T-helper 2 cell treated with Interferon-gamma antibody and Interleukin-4, amounts not matched to agents 5 μg/mL and 100 μg/mL, for 36 hours (primary cell): ENCODE results near the gene MROH7.

ENCODE experiments used
- DNase-seq: peaks from one replicate; pipeline ENCODE4 v3.0.0; 2021; ENCODE audit warnings: low spot score
- H3K27ac Mint-ChIP-seq: one replicate; pipeline ENCODE4 v1.8.0; 2021; ENCODE audit warnings: mild to moderate bottlenecking, mixed read lengths
- H3K27me3 Mint-ChIP-seq: one replicate; pipeline ENCODE4 v1.8.0; 2021; ENCODE audit warnings: low read depth, mixed read lengths
- H3K36me3 Mint-ChIP-seq: one replicate; pipeline ENCODE4 v1.8.0; 2021; ENCODE audit warnings: low read depth, mixed read lengths
- H3K4me1 Mint-ChIP-seq: one replicate; pipeline ENCODE4 v1.8.0; 2021; ENCODE audit warnings: low read depth, mixed read lengths
- H3K4me3 Mint-ChIP-seq: one replicate; pipeline ENCODE4 v1.8.0; 2022; ENCODE audit warnings: mild to moderate bottlenecking, moderate library complexity, mixed read lengths
- H3K9me3 Mint-ChIP-seq: one replicate; pipeline ENCODE4 v1.8.0; 2021; ENCODE audit warnings: mixed read lengths

Gene MROH7

GRCh38 chr1:54706419-54706818 lies 64.8 kb downstream of the MROH7 start:
- Mint-ChIP-seq H3K4me1 (no peaks in the 10 kb centered on the region), H3K27me3 (no peaks in the 10 kb centered on the region), H3K27ac (no peak overlapping the region), H3K36me3 (no peaks in the 10 kb centered on the region), H3K9me3 (no peaks in the 10 kb centered on the region), H3K4me3 (no peak overlapping the region)
- DNase-seq: no peak

- Mint-ChIP-seq H3K4me1 (no peaks in the 10 kb centered on the region), H3K27ac (no peak overlapping the region), H3K9me3 (no peaks in the 10 kb centered on the region), H3K36me3 (no peaks in the 10 kb centered on the region), H3K27me3 (no peaks in the 10 kb centered on the region), H3K4me3 (no peak overlapping the region)
- DNase-seq: no peak
These were observed 66.8 kb downstream of the MROH7 start for GRCh38 chr1:54708385-54708784.

DNA sequence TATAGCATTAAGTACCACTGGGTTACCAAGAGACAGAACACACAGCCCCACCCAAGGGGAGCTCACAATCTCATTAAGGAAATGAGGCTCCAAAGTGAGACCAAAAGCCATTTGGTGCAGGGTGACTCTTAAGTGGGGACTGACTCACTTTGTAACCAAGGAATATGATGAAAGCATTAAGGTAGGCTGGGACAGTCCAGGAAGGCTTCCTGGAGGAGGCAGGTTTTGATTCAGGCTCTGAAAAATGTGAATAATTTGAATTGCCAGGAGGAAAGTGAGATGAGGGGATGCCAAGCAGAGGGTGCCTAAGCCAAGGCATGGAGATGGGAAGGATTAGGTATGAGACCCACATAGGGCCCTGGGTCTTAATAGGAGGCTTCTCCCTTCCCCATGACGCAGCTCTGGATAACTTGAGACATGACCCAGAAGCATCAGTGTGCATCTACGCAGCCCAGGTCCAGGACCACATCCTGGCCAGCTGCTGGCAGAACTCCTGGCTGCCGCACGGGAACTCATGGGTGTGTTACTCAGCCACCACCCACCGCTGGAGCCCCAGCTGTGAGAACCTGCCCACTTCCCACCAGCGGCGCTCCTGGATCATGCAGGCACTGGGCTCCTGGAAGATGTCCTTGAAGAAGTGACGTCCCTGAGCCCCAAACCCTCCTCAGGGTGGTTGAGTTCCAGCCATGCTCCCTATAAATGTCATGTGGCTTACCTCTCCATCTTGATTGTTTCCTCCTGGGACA lies 68.1 kb downstream of the MROH7 start:
- no peak for DNase-seq
- no peaks in the 10 kb centered on the region for H3K27me3 Mint-ChIP-seq
- no peaks in the 10 kb centered on the region for H3K36me3 Mint-ChIP-seq
- H3K4me1 Mint-ChIP-seq: no peaks in the 10 kb centered on the region
- H3K27ac Mint-ChIP-seq: no peak overlapping the region
- no peaks in the 10 kb centered on the region for H3K9me3 Mint-ChIP-seq
- H3K4me3 Mint-ChIP-seq: no peak overlapping the region

- H3K4me1 Mint-ChIP-seq: peaks cover 5% of the 10 kb centered on the region
- H3K9me3 Mint-ChIP-seq: no peaks in the 10 kb centered on the region
- H3K36me3 Mint-ChIP-seq: no peaks in the 10 kb centered on the region
- H3K27me3 Mint-ChIP-seq: no peaks in the 10 kb centered on the region
- H3K27ac Mint-ChIP-seq: no peak overlapping the region
- no peak overlapping the region for H3K4me3 Mint-ChIP-seq
- DNase-seq: no peak
These were observed 68.8 kb downstream of the MROH7 start for GRCh38 chr1:54710434-54710833.

DNA sequence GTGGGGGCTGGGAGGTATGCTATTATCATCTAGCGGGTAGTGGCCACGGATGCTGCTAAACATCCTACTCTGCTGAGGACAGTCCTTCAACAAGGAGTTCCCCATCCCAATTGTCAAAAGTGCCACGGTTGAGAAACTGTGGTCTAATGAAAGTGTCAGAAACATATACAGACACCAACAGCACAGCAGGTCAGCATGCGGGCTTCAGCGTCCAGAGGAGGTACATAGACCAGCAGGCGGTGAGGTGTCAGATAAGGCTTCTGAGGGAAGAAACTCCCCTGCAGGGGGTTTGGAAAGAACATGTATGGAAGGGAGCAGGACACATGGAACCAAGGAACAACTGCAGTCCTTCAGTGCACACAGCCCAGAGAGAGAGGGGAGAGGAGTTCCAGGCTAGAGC lies 69.3 kb downstream of the MROH7 start:
- Mint-ChIP-seq H3K4me3 (no peak overlapping the region), H3K4me1 (peaks cover 6% of the 10 kb centered on the region), H3K9me3 (no peaks in the 10 kb centered on the region), H3K36me3 (no peaks in the 10 kb centered on the region), H3K27ac (no peak overlapping the region), H3K27me3 (no peaks in the 10 kb centered on the region)
- DNase-seq: no peak

DNA sequence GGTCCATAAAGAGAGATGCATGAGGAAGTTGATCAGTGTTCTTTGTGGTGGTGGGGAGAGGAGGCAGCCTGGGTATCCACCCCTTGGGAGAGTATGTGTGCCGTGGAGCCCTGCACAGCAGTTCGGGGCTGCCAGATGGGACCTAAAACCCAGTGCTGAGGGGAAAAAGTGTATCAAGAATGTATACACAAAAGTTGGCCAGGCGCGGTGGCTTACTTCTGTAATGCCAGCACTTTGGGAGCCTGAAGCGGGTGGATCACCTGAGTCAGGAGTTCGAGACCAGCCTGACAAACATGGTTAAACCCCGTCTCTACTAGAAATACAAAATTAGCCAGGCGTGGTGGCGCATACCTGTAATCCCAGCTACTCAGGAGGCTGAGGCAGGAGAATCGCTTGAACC lies 70.0 kb downstream of the MROH7 start:
- Mint-ChIP-seq H3K27me3 (no peaks in the 10 kb centered on the region), H3K4me3 (no peak overlapping the region), H3K36me3 (no peaks in the 10 kb centered on the region), H3K4me1 (peaks cover 11% of the 10 kb centered on the region), H3K27ac (no peak overlapping the region), H3K9me3 (no peaks in the 10 kb centered on the region)
- no peak for DNase-seq

GRCh38 chr1:54714881-54715492 lies 73.4 kb downstream of the MROH7 start:
- Mint-ChIP-seq H3K36me3 (peaks cover 12% of the 10 kb centered on the region), H3K4me3 (peak overlapping the region; percentile 93), H3K27ac (peak overlapping the region; percentile 73), H3K27me3 (no peaks in the 10 kb centered on the region), H3K9me3 (no peaks in the 10 kb centered on the region), H3K4me1 (peaks cover 20% of the 10 kb centered on the region)
- DNase-seq: no peak

DNA sequence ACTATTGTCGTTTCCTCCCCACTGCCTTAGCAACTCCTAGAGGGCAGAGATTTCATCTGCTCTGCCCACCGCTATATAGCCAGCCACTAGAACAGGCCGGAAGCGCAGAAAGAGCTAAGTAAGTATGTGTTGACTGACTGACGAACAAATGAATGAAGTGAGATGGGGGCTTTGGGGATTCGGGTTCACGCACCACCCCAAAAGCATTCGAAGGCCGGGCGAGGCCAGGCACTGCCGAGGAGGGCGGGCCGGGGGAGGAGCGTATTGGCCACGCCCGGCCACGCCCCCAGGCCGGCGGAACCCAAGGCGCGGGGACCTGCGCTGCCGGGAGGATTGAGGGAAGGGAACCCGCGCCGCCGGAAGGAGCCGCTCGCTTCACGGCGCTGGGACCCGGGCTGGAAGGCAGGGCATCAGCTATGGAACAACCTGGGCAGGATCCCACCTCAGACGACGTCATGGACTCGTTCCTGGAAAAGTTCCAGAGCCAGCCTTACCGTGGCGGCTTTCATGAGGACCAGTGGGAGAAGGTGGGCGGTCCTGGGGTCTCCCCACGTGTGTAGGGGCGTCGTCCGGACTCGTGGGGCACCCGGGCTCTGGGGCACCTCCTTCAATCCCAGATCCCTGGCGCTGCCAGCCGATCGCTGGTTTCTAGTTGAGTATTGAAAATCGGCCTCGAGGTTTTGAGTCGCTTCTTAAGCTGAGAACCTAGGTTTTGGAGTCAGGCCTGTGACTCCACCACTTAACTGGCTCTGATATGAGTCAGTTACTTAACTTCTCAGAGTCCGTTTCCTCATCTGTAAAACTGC lies 74.1 kb downstream of the MROH7 start, which contains the start of gene TTC4:
TTC4 (plus strand) TSS at position 369 of the 806 bp plus-strand sequence; CDS start at position 417, 48 bp downstream.
- Mint-ChIP-seq H3K27me3 (no peaks in the 10 kb centered on the region), H3K9me3 (no peaks in the 10 kb centered on the region), H3K27ac (peak within 1 kb of the TSS; percentile 87), H3K4me1 (peaks cover 20% of the 10 kb centered on the region), H3K36me3 (peaks cover 15% of the 10 kb centered on the region), H3K4me3 (peak within 1 kb of the TSS; percentile 93)
- peak; percentile 83 for DNase-seq

- peak overlapping the region; percentile 87 for H3K27ac Mint-ChIP-seq
- no peak for DNase-seq
- peaks cover 20% of the 10 kb centered on the region for H3K4me1 Mint-ChIP-seq
- H3K36me3 Mint-ChIP-seq: peaks cover 20% of the 10 kb centered on the region
- H3K4me3 Mint-ChIP-seq: peak overlapping the region; percentile 93
- H3K27me3 Mint-ChIP-seq: no peaks in the 10 kb centered on the region
- H3K9me3 Mint-ChIP-seq: no peaks in the 10 kb centered on the region
These were observed 74.9 kb downstream of the MROH7 start for GRCh38 chr1:54716299-54717047.

GRCh38 chr1:54721719-54722118 lies 80.1 kb downstream of the MROH7 start:
- peaks cover 8% of the 10 kb centered on the region for H3K4me1 Mint-ChIP-seq

GRCh38 chr1:54723985-54724384 lies 82.4 kb downstream of the MROH7 start:
- Mint-ChIP-seq H3K9me3 (peaks cover 5% of the 10 kb centered on the region), H3K36me3 (peaks cover 65% of the 10 kb centered on the region), H3K4me3 (no peak overlapping the region), H3K4me1 (no peaks in the 10 kb centered on the region), H3K27ac (no peak overlapping the region), H3K27me3 (no peaks in the 10 kb centered on the region)
- no peak for DNase-seq

More at GRCh38 chr1:54721719-54722118, 80.1 kb downstream of the MROH7 start:
- Mint-ChIP-seq H3K27ac (no peak overlapping the region), H3K9me3 (peaks cover 5% of the 10 kb centered on the region), H3K4me3 (no peak overlapping the region), H3K27me3 (no peaks in the 10 kb centered on the region), H3K36me3 (peaks cover 62% of the 10 kb centered on the region)
- no peak for DNase-seq

- Mint-ChIP-seq H3K9me3 (peaks cover 5% of the 10 kb centered on the region), H3K4me1 (no peaks in the 10 kb centered on the region), H3K4me3 (no peak overlapping the region), H3K36me3 (peaks cover 63% of the 10 kb centered on the region), H3K27me3 (no peaks in the 10 kb centered on the region), H3K27ac (no peak overlapping the region)
- DNase-seq: no peak
These were observed 83.2 kb downstream of the MROH7 start for GRCh38 chr1:54724771-54725170.

GRCh38 chr1:54728027-54728426 lies 86.4 kb downstream of the MROH7 start:
- no peak overlapping the region for H3K27ac Mint-ChIP-seq
- peaks cover 5% of the 10 kb centered on the region for H3K9me3 Mint-ChIP-seq
- no peak overlapping the region for H3K4me3 Mint-ChIP-seq
- no peaks in the 10 kb centered on the region for H3K4me1 Mint-ChIP-seq
- no peak for DNase-seq
- no peaks in the 10 kb centered on the region for H3K27me3 Mint-ChIP-seq
- peaks cover 54% of the 10 kb centered on the region for H3K36me3 Mint-ChIP-seq
